Heart left ventricle (tissue), 16 donors: Measurements from ENCODE around the gene SLTM. TPM values are rescaled to one million over a fixed set of nuclear protein-coding genes. Genes with fewer than 3 reads are reported as not detected.

Experiments
- ATAC-seq, 4 donors: fragments of 200-7000 bp; cut with Tn5 transposase; one replicate each; pipeline ENCODE4 v1.9.1; 2020 to 2022; ENCODE audit warnings: moderate library complexity in 4 of 4, mild to moderate bottlenecking in 3 of 4, moderate number of reproducible peaks in 1 of 4
- DNase-seq, 5 donors: peaks; one replicate each; pipeline ENCODE4 v3.0.0-alpha.2; 2020
- H3K27ac ChIP-seq, 12 donors: fragments of 200-600 bp; sonication (generic) in 4 of 12; one replicate each; pipeline versions ENCODE4 v1.5.0 to v1.8.0; 2016 to 2022; ENCODE audit warnings: mild to moderate bottlenecking in 2 of 12
- H3K27me3 ChIP-seq, 9 donors: fragments of 200-600 bp; sonication (generic) in 2 of 9; one replicate each; pipeline versions ENCODE4 v1.5.1 to v1.8.0; 2016 to 2022; ENCODE audit warnings: mild to moderate bottlenecking in 3 of 9
- H3K36me3 ChIP-seq, 9 donors: fragments of 200-600 bp; sonication (generic) in 2 of 9; one replicate each; pipeline versions ENCODE4 v1.5.0 to v1.8.0; 2018 to 2022; ENCODE audit warnings: mild to moderate bottlenecking in 2 of 9
- H3K4me1 ChIP-seq, 12 donors: fragments of 200-600 bp; sonication (generic) in 4 of 12; one replicate each; pipeline versions ENCODE4 v1.5.0 to v1.8.0; 2016 to 2022; ENCODE audit warnings: mild to moderate bottlenecking in 3 of 12
- H3K4me3 ChIP-seq, 12 donors: fragments of 200-600 bp; sonication (generic) in 4 of 12; one replicate each; pipeline versions ENCODE4 v1.5.0 to v1.8.0; 2017 to 2022; ENCODE audit warnings: mild to moderate bottlenecking in 9 of 12, moderate library complexity in 4 of 12
- H3K9me3 ChIP-seq, 12 donors: fragments of 200-600 bp; sonication (generic) in 4 of 12; one replicate each; pipeline versions ENCODE4 v1.5.0 to v1.8.0; 2016 to 2022; ENCODE audit warnings: mild to moderate bottlenecking in 1 of 12
- CTCF ChIP-seq, 12 donors: fragments of 200-600 bp; sonication (generic) in 4 of 12; IDR thresholded peaks; one replicate each; pipeline versions ENCODE4 v1.5.0 to v1.8.0; 2018 to 2022; ENCODE audit warnings: antibody characterized with exemption in 12 of 12, mild to moderate bottlenecking in 5 of 12
- POLR2A ChIP-seq, 2 donors: fragments of 450-650 bp; IDR thresholded peaks; one replicate each; pipeline ENCODE4 v1.6.1; 2017; ENCODE audit warnings: antibody characterized with exemption in 2 of 2, mild to moderate bottlenecking in 2 of 2, moderate library complexity in 2 of 2
- WGBS, 4 donors: extraction: QIAGEN DNeasy Blood & Tissue Kit in 2 of 4; methylation state at CpG; one replicate each; pipeline versions ENCODE4 v1.1.5 to v1.1.7; 2013 to 2018; 5-methylcytosine and 5-hydroxymethylcytosine counted together
- intact Hi-C, 10 donors: fragments of 100-400 bp; cut with DNase I; formaldehyde crosslinking; loops; one replicate each; pipeline versions ENCODE4 v1.11.1 to v1.14.2; 2022
- polyA plus RNA-seq, 2 donors: library from polyadenylated mRNA; stranded (reverse); fragments of 200-250 nt; gene quantifications; one replicate each; pipeline ENCODE4 v1.2.3, GENCODE V29; 2013
- total RNA-seq, 9 donors: library from RNA; depleted of rRNA in 2 of 9; stranded (reverse); fragments of >200 nt in 2 of 9; fragmentation: NEBNext Ultra II Directional in 3 of 9; extraction: Animal tissue kit (Norgen Biotek cat#: 25700) in 3 of 9; gene quantifications; one replicate each; pipeline versions ENCODE4 v1.1.0 to v1.2.4, GENCODE V29; 2016 to 2023
- donor health status: ischemic (EF 13 %, LVEDD 7.1; RV severe dilation, severe dysfunction).
- donor health status: healthy with polysubstance abuse.
- donor health status: DM: no; HTN: yes; CAD: no.
- donor health status: DM: no; HTN: no; CAD: no.
- donor health status: ischemic (EF 25% LVEDD 6.9; RV normal size, moderate dysfunction).
- donor health status: ischemic (EF 25% LVEDD 5.7; RV mildly dilated, moderate dysfunction).
- donor health status: healthy.
- donor health status: DM: yes; HTN: yes; CAD: no.
- donor health status: ischemic (EF 35%, LVEDD 5.7; RV mildly dilated, moderate dysfunction).
- donor health status: nonischemic (EF 11% LVEDD 7.7; RV severe dilation, severe dysfunction).
- donor health status: DM: yes; HTN: yes; CAD: no.
- donor health status: PGD.
- donor health status: ischemic (EF 29% LVEDD 5.4; RV normal size, mild dysfunction).
- donor health status: nonischemic (EF 23%, LVEDD 6.1; RV moderate dilation, normal function).

The SLTM gene
- total and polyA plus RNA-seq, 11 donors: 41.9 to 68.2 (median 48.1) TPM

GRCh38 chr15:58962662-58963565 lies 29.4 kb upstream of the SLTM start:
- H3K4me3 ChIP-seq: no peak overlapping the region
- no peaks in the 10 kb centered on the region for H3K4me1 ChIP-seq
- no peaks in the 10 kb centered on the region for H3K36me3 ChIP-seq
- TF ChIP-seq CTCF (IDR thresholded peaks at IDR 0.05) (no peak), POLR2A (IDR thresholded peaks at IDR 0.05) (no peak)
- H3K27me3 ChIP-seq: no peaks in the 10 kb centered on the region
- H3K9me3 ChIP-seq: no peaks in the 10 kb centered on the region
- DNase-seq: no peak
- H3K27ac ChIP-seq: no peak overlapping the region
- WGBS, 4 donors: 91 to 92% (median 92%) methylated on average over 8 of the region's 8 CpGs
- ATAC-seq: no peak
- intact Hi-C loops: loop anchor here in 1 of 10 donors (5.0 kb wide), 1 partner anchor 539 kb away; no protein-coding TSS in a partner anchor

GRCh38 chr15:58962136-58962535 lies 28.7 kb upstream of the SLTM start:
- intact Hi-C loops: loop anchor here in 1 of 10 donors (5.0 kb wide), 1 partner anchor 540 kb away; no protein-coding TSS in a partner anchor
- Histone ChIP-seq H3K4me3 (no peak overlapping the region), H3K4me1 (peaks cover 0 to 6% (median 0%) of the 10 kb centered on the region in 12 donors), H3K27me3 (no peaks in the 10 kb centered on the region), H3K9me3 (no peaks in the 10 kb centered on the region), H3K27ac (no peak overlapping the region), H3K36me3 (no peaks in the 10 kb centered on the region)
- TF ChIP-seq CTCF (IDR thresholded peaks at IDR 0.05): no peak
- no peak for TF ChIP-seq POLR2A (IDR thresholded peaks at IDR 0.05)
- WGBS, 4 donors: 86 to 93% (median 92%) methylated on average over 1 of the region's 1 CpG
- no peak for DNase-seq
- ATAC-seq: no peak

DNA sequence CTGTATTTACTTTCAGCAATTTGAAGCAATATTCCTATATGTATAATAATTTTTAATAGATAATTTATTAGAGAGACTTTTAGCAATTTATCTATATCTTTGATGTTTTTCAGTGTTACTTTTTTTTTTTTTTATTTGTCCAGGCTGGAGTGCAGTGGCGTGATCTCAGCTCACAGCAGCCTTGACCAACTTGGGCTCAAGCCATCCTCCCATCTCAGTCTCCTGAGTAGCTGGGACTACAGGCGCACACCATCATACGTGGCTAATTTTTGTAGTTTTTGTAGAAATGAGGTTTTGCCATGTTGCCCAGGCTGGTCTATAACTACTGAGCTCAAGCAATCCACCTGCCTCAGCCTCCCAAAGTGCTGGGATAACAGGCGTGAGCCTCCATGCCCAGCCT lies 25.3 kb upstream of the SLTM start:
- 90 to 96% (median 94%) methylated on average over 4 of the region's 4 CpGs for WGBS, 4 donors
- DNase-seq: no peak
- intact Hi-C loops: loop anchor here in 1 of 10 donors (10.0 kb wide), 1 partner anchor 734 kb away; no protein-coding TSS in a partner anchor

More for the DNA sequence above, 25.3 kb upstream of the SLTM start:
- H3K4me1 ChIP-seq: peaks cover 0 to 6% (median 0%) of the 10 kb centered on the region in 12 donors
- no peak for TF ChIP-seq CTCF (IDR thresholded peaks at IDR 0.05)
- TF ChIP-seq POLR2A (IDR thresholded peaks at IDR 0.05): no peak
- H3K9me3 ChIP-seq: no peaks in the 10 kb centered on the region
- no peaks in the 10 kb centered on the region for H3K36me3 ChIP-seq
- H3K4me3 ChIP-seq: no peak overlapping the region
- no peaks in the 10 kb centered on the region for H3K27me3 ChIP-seq
- ATAC-seq: no peak
- no peak overlapping the region for H3K27ac ChIP-seq
